OCI-LY7 (cell line): Measurements from ENCODE around the gene SLC22A1. TPM values are rescaled to one million over a fixed set of nuclear protein-coding genes. Genes with fewer than 3 reads are reported as not detected.
"Not testable (repeated sequence)": the region's sequence is repeated elsewhere in the genome, so short reads cannot be mapped to it uniquely, and the experiment has no call there.

ENCODE experiments used
- BruUV-seq: library from RNA; stranded (reverse); fragments of 400-500 nt; replicated peaks from 2 replicates; lab custom pipeline; 2021; lab: Mats Ljungman, UMichigan
- CTCF ChIA-PET: fragments of 300-600 bp; sonication (Branson Sonifier 250); formaldehyde crosslinking; loops from one replicate; lab custom pipeline; 2022; ENCODE audit warnings: antibody characterized with exemption; ENCODE audit not compliant: unreplicated experiment; lab: Charles Lee
- POLR2A ChIA-PET: fragments of 300-600 bp; sonication (Branson Sonifier 250); formaldehyde crosslinking; loops from one replicate; lab custom pipeline; 2022; ENCODE audit warnings: antibody characterized with exemption; lab: Charles Lee
- DNase-seq: peaks from one replicate; pipeline ENCODE4 v3.0.0-alpha.2; 2015; ENCODE audit warnings: low spot score
- H2AFZ ChIP-seq: fragments of 200-600 bp; sonication (generic), shearing (Covaris generic); 2 replicates; pipeline ENCODE4 v1.6.1; 2014; ENCODE audit warnings: mild to moderate bottlenecking, antibody characterized with exemption, low read length, moderate library complexity
- H3K27ac ChIP-seq: fragments of 200-600 bp; sonication (generic); 2 replicates; pipeline ENCODE4 v1.5.1; 2014; ENCODE audit warnings: mixed run types, low read depth, mild to moderate bottlenecking, moderate library complexity, low read length, inconsistent platforms; ENCODE audit not compliant: poor library complexity, severe bottlenecking
- H3K36me3 ChIP-seq: fragments of 200-600 bp; sonication (generic); 2 replicates; pipeline ENCODE4 v1.6.1; 2014; ENCODE audit warnings: mild to moderate bottlenecking, antibody characterized with exemption, low read length, moderate library complexity, mixed read lengths; ENCODE audit not compliant: insufficient read depth
- H3K4me1 ChIP-seq: fragments of 200-600 bp; sonication (generic); 2 replicates; pipeline ENCODE4 v1.5.1; 2014; ENCODE audit warnings: mild to moderate bottlenecking, low read length; ENCODE audit not compliant: insufficient read depth, poor library complexity, severe bottlenecking
- H3K4me2 ChIP-seq: fragments of 200-600 bp; sonication (generic); 2 replicates; pipeline ENCODE4 v1.6.1; 2014; ENCODE audit warnings: mild to moderate bottlenecking, low read length
- H3K4me3 ChIP-seq: fragments of 200-600 bp; sonication (generic); 2 replicates; pipeline ENCODE4 v1.5.1; 2014; ENCODE audit warnings: mild to moderate bottlenecking, low read depth, low read length; ENCODE audit not compliant: poor library complexity, severe bottlenecking
- H3K79me2 ChIP-seq: fragments of 200-600 bp; sonication (generic); 2 replicates; pipeline ENCODE4 v1.6.1; 2016; ENCODE audit warnings: low read depth, mild to moderate bottlenecking, low read length, moderate library complexity, mixed read lengths; ENCODE audit not compliant: insufficient read depth
- H3K9me2 ChIP-seq: fragments of 200-600 bp; sonication (generic); 2 replicates; pipeline ENCODE4 v1.6.1; 2016; ENCODE audit warnings: mild to moderate bottlenecking, low read length, mixed read lengths; ENCODE audit not compliant: insufficient read depth
- H3K9me3 ChIP-seq: fragments of 200-600 bp; sonication (generic); 2 replicates; pipeline ENCODE4 v1.6.1; 2014; ENCODE audit warnings: mild to moderate bottlenecking, mixed run types, low read length, mixed read lengths
- H4K20me1 ChIP-seq: fragments of 200-600 bp; sonication (generic); 2 replicates; pipeline ENCODE4 v1.6.1; 2014; ENCODE audit warnings: mild to moderate bottlenecking, antibody characterized with exemption, low read length, moderate library complexity, mixed read lengths; ENCODE audit not compliant: insufficient read depth
- CTCF ChIP-seq: fragments of 200-600 bp; sonication (generic); conservative IDR thresholded peaks from 2 replicates; pipeline ENCODE4 v1.5.1; 2014; ENCODE audit warnings: mild to moderate bottlenecking, antibody characterized with exemption, low read length, moderate library complexity, mixed read lengths
- EZH2phosphoT487 ChIP-seq: fragments of 200-600 bp; sonication (generic); IDR thresholded peaks from 2 replicates; pipeline ENCODE4 v1.6.1; 2018; ENCODE audit warnings: low read depth, borderline replicate concordance, mild to moderate bottlenecking, mixed run types, antibody characterized with exemption, low read length, moderate library complexity, mixed read lengths
- intact Hi-C: fragments of 100-400 bp; cut with micrococcal nuclease; formaldehyde crosslinking; loops from one replicate; pipeline ENCODE4 v1.10.0; 2022; ENCODE audit not compliant: unreplicated experiment
- total RNA-seq, 2 experiments: library from RNA; depleted of rRNA in 1 of 2; stranded (reverse); fragments of >200 nt in 1 of 2; shearing (Covaris generic) in 1 of 2; gene quantifications; 2 replicates each; pipeline ENCODE4 v1.2.3, GENCODE V29; 2014 to 2022

Gene SLC22A1
- total RNA-seq, 2 experiments from 2014 or later: not detected

GRCh38 chr6:160088784-160089533 lies 32.7 kb upstream of the SLC22A1 start:
- no TSS peak for BruUV-seq
- ChIA-PET CTCF (no interaction called here), POLR2A (no interaction called here)
- H2AFZ ChIP-seq: no peak overlapping the region
- TF ChIP-seq EZH2phosphoT487 (no peak), CTCF (0 out of 2 replicates have a peak, but pooled peaks have one; percentile 21)
- no peaks in the 10 kb centered on the region for H3K9me2 ChIP-seq
- H3K9me3 ChIP-seq: no peaks in the 10 kb centered on the region
- H3K27ac ChIP-seq: no peak overlapping the region
- no peaks in the 10 kb centered on the region for H3K4me1 ChIP-seq
- H4K20me1 ChIP-seq: no peaks in the 10 kb centered on the region
- no peaks in the 10 kb centered on the region for H3K79me2 ChIP-seq
- H3K4me2 ChIP-seq: no peak overlapping the region
- H3K4me3 ChIP-seq: no peak overlapping the region
- no peak for DNase-seq
- intact Hi-C loops: no loop called here
- peaks cover 73% of the 10 kb centered on the region for H3K36me3 ChIP-seq

- ChIA-PET POLR2A (no interaction called here), CTCF (no interaction called here)
- Histone ChIP-seq H3K4me3 (no peak overlapping the region), H3K4me2 (no peak overlapping the region), H3K27ac (no peak overlapping the region), H2AFZ (no peak overlapping the region), H3K9me2 (no peaks in the 10 kb centered on the region), H3K36me3 (peaks cover 68% of the 10 kb centered on the region), H3K9me3 (no peaks in the 10 kb centered on the region), H4K20me1 (no peaks in the 10 kb centered on the region), H3K4me1 (no peaks in the 10 kb centered on the region), H3K79me2 (no peaks in the 10 kb centered on the region)
- DNase-seq: no peak
- intact Hi-C loops: no loop called here
- no TSS peak for BruUV-seq
- TF ChIP-seq EZH2phosphoT487 (no peak), CTCF (no peak)
Observed at GRCh38 chr6:160089534-160089897, 32.1 kb upstream of the SLC22A1 start.

GRCh38 chr6:160090442-160091239 lies 31.0 kb upstream of the SLC22A1 start:
- H3K36me3 ChIP-seq: peaks cover 57% of the 10 kb centered on the region
- CTCF ChIA-PET: interaction anchor here (0.6 kb wide), 1 partner anchor 48 kb away, joined by 3 read pairs; no protein-coding TSS in a partner anchor
- H3K9me2 ChIP-seq: not testable (repeated sequence)

GRCh38 chr6:160092176-160092575 lies 29.4 kb upstream of the SLC22A1 start:
- CTCF ChIA-PET, BruUV-seq: not testable (repeated sequence)

More at GRCh38 chr6:160090442-160091239, 31.0 kb upstream of the SLC22A1 start:
- intact Hi-C loops, H3K4me1 ChIP-seq, BruUV-seq, H3K27ac ChIP-seq, H4K20me1 ChIP-seq, H2AFZ ChIP-seq, H3K9me3 ChIP-seq, H3K4me3 ChIP-seq, DNase-seq, H3K4me2 ChIP-seq, POLR2A ChIA-PET, H3K79me2 ChIP-seq: not testable (repeated sequence)

More at GRCh38 chr6:160092176-160092575, 29.4 kb upstream of the SLC22A1 start:
- intact Hi-C loops, H3K27ac ChIP-seq, H3K9me2 ChIP-seq, H3K4me2 ChIP-seq, POLR2A ChIA-PET, H2AFZ ChIP-seq, H4K20me1 ChIP-seq, DNase-seq, H3K4me1 ChIP-seq, H3K4me3 ChIP-seq, H3K9me3 ChIP-seq, H3K79me2 ChIP-seq: not testable (repeated sequence)
- H3K36me3 ChIP-seq: peaks cover 49% of the 10 kb centered on the region
